HG02678 (cell line): Measurements from ENCODE around the gene TUBGCP3.
A peak's percentile ranks its signal among the peaks of the same experiment; 100 is the strongest.
"Not testable (repeated sequence)": the region's sequence is repeated elsewhere in the genome, so short reads cannot be mapped to it uniquely, and the experiment has no call there.

Source experiments
- ATAC-seq: cut with Tn5 transposase; IDR thresholded peaks from one replicate; pipeline ENCODE4 v1.9.1; 2021; ENCODE audit warnings: mild to moderate bottlenecking, moderate library complexity; ENCODE audit not compliant: unreplicated experiment

TUBGCP3 gene

GRCh38 chr13:112587764-112588489 is at the start of gene TUBGCP3:
TSS of gene TUBGCP3 (minus strand) at chr13:112588153. CDS start at chr13:112587980, 173 bp downstream.
- ATAC-seq: peak; percentile 83

GRCh38 chr13:112637017-112637801 is 49.3 kb upstream of the TUBGCP3 start:
- no peak for ATAC-seq

- no peak for ATAC-seq
These were observed 48.5 kb upstream of the TUBGCP3 start for GRCh38 chr13:112636401-112636975.

GRCh38 chr13:112635323-112635722 is 47.4 kb upstream of the TUBGCP3 start:
- no peak for ATAC-seq

- no peak for ATAC-seq
These were observed 46.1 kb upstream of the TUBGCP3 start for GRCh38 chr13:112634102-112634501.

- ATAC-seq: not testable (repeated sequence)
These were observed 42.3 kb upstream of the TUBGCP3 start for GRCh38 chr13:112630226-112630625.

- no peak for ATAC-seq
These were observed 41.2 kb upstream of the TUBGCP3 start for GRCh38 chr13:112629161-112629560.

- not testable (repeated sequence) for ATAC-seq
These were observed 39.7 kb upstream of the TUBGCP3 start for GRCh38 chr13:112627613-112628012.

- ATAC-seq: no peak
These were observed 39.2 kb upstream of the TUBGCP3 start for GRCh38 chr13:112627161-112627560.

- no peak for ATAC-seq
These were observed 38.8 kb upstream of the TUBGCP3 start for GRCh38 chr13:112626761-112627160.

- ATAC-seq: no peak
These were observed 38.2 kb upstream of the TUBGCP3 start for GRCh38 chr13:112626124-112626523.

GRCh38 chr13:112625698-112626097 is 37.7 kb upstream of the TUBGCP3 start:
- ATAC-seq: no peak

GRCh38 chr13:112624602-112625430 is 36.9 kb upstream of the TUBGCP3 start:
- no peak for ATAC-seq

GRCh38 chr13:112624040-112624439 is 36.1 kb upstream of the TUBGCP3 start:
- no peak for ATAC-seq

- ATAC-seq: no peak
These were observed 35.2 kb upstream of the TUBGCP3 start for GRCh38 chr13:112623051-112623711.

GRCh38 chr13:112622375-112622774 is 34.4 kb upstream of the TUBGCP3 start:
- ATAC-seq: no peak

GRCh38 chr13:112619730-112620631 is 32.0 kb upstream of the TUBGCP3 start:
- peak; percentile 65 for ATAC-seq

GRCh38 chr13:112618501-112618900 is 30.5 kb upstream of the TUBGCP3 start:
- ATAC-seq: no peak

GRCh38 chr13:112617754-112618375 is 29.9 kb upstream of the TUBGCP3 start:
- no peak for ATAC-seq
